Retina (tissue), 1 donor: ENCODE measurements around the gene SRD5A1.

Experiments used
- DNase-seq: peaks from one replicate; pipeline ENCODE4 v3.0.0-alpha.2; 2016

The SRD5A1 gene

GRCh38 chr5:6692906-6693305 lies 59.7 kb downstream of the SRD5A1 start:
- no peak for DNase-seq

- no peak for DNase-seq
Observed at GRCh38 chr5:6698696-6699095, 65.5 kb downstream of the SRD5A1 start.

GRCh38 chr5:6699357-6699756 lies 66.1 kb downstream of the SRD5A1 start:
- no peak for DNase-seq

- DNase-seq, result no peak
Observed at GRCh38 chr5:6700074-6700684, 66.9 kb downstream of the SRD5A1 start.

- no peak for DNase-seq
Observed at GRCh38 chr5:6700685-6701355, 67.6 kb downstream of the SRD5A1 start.

GRCh38 chr5:6701491-6701890 lies 68.3 kb downstream of the SRD5A1 start:
- no peak for DNase-seq

- DNase-seq, result no peak
Observed at GRCh38 chr5:6702633-6703032, 69.4 kb downstream of the SRD5A1 start.

- no peak for DNase-seq
Observed at GRCh38 chr5:6703806-6704205, 70.6 kb downstream of the SRD5A1 start.

- no peak for DNase-seq
Observed at GRCh38 chr5:6704361-6704851, 71.2 kb downstream of the SRD5A1 start.

GRCh38 chr5:6705088-6705487 lies 71.8 kb downstream of the SRD5A1 start:
- DNase-seq, result no peak

- no peak for DNase-seq
Observed at GRCh38 chr5:6705959-6706358, 72.7 kb downstream of the SRD5A1 start.

GRCh38 chr5:6707852-6708251 lies 74.6 kb downstream of the SRD5A1 start:
- DNase-seq, result no peak

- no peak for DNase-seq
Observed at GRCh38 chr5:6708814-6709213, 75.6 kb downstream of the SRD5A1 start.

GRCh38 chr5:6710070-6710469 lies 76.8 kb downstream of the SRD5A1 start:
- DNase-seq, result no peak

- DNase-seq, result no peak
Observed at GRCh38 chr5:6710551-6711318, 77.5 kb downstream of the SRD5A1 start.

GRCh38 chr5:6711409-6712141 lies 78.3 kb downstream of the SRD5A1 start:
- DNase-seq, result no peak

GRCh38 chr5:6712142-6712576 lies 78.9 kb downstream of the SRD5A1 start:
- DNase-seq, result peak; percentile 90

GRCh38 chr5:6712577-6713273 lies 79.5 kb downstream of the SRD5A1 start:
- peak; percentile 97 for DNase-seq

GRCh38 chr5:6713274-6714225 lies 80.3 kb downstream of the SRD5A1 start, which contains the start of gene TENT4A:
Gene TENT4A, plus strand, starts transcription at chr5:6713432. Its CDS starts 552 bp downstream, at chr5:6713984.
- no peak for DNase-seq

- DNase-seq, result no peak
Observed at GRCh38 chr5:6714226-6715041, 81.2 kb downstream of the SRD5A1 start.
